Mucosa of stomach (tissue), 1 donor: Measurements from ENCODE around the gene STK11.
A peak's percentile ranks its signal among the peaks of the same experiment; 100 is the strongest.

Experiments used
- H3K27me3 ChIP-seq: one replicate; pipeline ENCODE4 v1.7.0; 2013; ENCODE audit warnings: mild to moderate bottlenecking, low read length; ENCODE audit not compliant: control insufficient read depth, insufficient read depth
- H3K36me3 ChIP-seq: one replicate; pipeline ENCODE4 v1.7.0; 2013; ENCODE audit warnings: low read length; ENCODE audit not compliant: control insufficient read depth, insufficient read depth
- H3K4me1 ChIP-seq: one replicate; pipeline ENCODE4 v1.7.0; 2013; ENCODE audit warnings: mild to moderate bottlenecking, low read length; ENCODE audit not compliant: control insufficient read depth, insufficient read depth
- H3K4me3 ChIP-seq: one replicate; pipeline ENCODE4 v1.7.0; 2013; ENCODE audit warnings: low read length
- H3K9ac ChIP-seq: one replicate; pipeline ENCODE4 v1.7.0; 2013; ENCODE audit warnings: mild to moderate bottlenecking, low read length, moderate library complexity
- H3K9me3 ChIP-seq: one replicate; pipeline ENCODE4 v1.7.0; 2013; ENCODE audit warnings: mild to moderate bottlenecking, low read length, moderate library complexity; ENCODE audit not compliant: control insufficient read depth
- donor health status: Pancreatic carcinoma.

STK11 gene

DNA sequence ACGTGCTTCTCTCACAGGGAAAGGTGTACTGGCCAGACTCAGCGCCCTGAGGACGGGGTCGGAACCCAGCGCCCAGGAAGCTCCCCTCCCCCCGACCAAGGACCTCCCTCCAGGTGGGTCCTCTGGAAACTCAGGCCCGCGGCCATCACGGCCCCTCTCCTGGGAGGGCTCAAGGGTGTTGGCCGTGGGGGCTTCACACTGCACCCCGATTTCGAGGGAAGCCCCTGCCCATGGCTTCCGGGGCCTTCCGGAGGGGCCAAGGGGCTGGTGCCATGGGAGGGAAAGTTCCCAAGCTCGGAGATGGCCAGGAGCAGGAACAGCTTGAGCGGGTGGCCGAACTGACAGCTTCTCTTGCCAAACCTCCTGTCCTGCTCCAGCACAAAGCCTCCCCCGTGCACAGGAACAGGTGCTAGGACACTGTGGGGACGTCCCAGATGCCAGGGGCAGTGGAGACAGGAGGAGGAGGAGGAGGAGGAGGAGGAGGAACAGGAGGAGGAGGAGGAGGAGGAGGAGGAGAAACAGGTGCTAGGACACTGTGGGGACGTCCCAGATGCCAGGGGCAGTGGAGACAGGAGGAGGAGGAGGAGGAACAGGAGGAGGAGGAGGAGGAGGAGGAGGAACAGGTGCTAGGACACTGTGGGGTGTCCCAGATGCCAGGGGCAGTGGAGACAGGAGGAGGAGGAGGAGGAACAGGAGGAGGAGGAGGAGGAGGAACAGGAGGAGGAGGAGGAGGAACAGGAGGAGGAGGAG, 41.5 kb upstream of the STK11 start:
- Histone ChIP-seq H3K27me3 (no peaks in the 10 kb centered on the region), H3K4me3 (no peak overlapping the region), H3K4me1 (no peaks in the 10 kb centered on the region), H3K9ac (no peak overlapping the region), H3K36me3 (peaks cover 5% of the 10 kb centered on the region), H3K9me3 (no peaks in the 10 kb centered on the region)

DNA sequence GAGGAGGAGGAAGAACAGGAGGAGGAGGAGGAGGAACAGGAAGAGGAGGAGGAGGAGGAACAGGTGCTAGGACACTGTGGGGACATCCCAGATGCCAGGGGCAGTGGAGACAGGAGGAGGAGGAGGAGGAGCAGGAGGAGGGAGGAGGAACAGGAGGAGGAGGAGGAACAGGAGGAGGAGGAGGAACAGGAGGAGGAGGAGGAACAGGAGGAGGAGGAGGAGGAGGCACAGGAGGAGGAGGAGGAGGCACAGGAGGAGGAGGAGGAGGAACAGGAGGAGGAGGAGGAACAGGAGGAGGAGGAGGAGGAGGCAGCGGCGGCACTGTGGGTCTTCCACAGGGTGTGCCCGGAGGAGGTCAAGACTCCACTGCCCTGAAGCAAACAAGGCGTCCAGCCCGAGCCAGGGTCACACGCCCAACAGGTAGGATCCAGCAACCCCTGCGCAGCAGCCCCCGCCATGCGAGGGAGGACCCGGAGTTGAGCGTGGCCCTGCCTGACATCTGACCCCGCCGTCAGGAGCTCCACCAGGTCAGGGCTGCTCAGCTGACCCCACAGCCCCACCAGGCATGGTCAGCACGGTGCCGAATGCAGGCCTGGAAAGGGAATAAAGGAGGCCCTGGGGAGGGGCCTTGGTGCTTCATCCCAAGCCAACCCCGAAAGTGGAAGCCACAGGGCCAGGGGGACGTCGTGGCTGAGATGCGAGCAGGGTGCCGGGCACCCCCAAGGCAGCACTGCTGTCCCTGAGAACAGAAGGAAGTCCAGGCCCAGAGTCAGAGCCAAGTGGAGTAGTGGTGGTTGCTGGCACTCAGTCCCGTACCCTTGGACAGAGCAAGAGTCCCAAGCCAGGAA, 40.7 kb upstream of the STK11 start:
- no peak overlapping the region for H3K9ac ChIP-seq
- H3K36me3 ChIP-seq: peaks cover 5% of the 10 kb centered on the region
- no peak overlapping the region for H3K4me3 ChIP-seq
- H3K27me3 ChIP-seq: no peaks in the 10 kb centered on the region
- H3K4me1 ChIP-seq: peaks cover 3% of the 10 kb centered on the region
- no peaks in the 10 kb centered on the region for H3K9me3 ChIP-seq

DNA sequence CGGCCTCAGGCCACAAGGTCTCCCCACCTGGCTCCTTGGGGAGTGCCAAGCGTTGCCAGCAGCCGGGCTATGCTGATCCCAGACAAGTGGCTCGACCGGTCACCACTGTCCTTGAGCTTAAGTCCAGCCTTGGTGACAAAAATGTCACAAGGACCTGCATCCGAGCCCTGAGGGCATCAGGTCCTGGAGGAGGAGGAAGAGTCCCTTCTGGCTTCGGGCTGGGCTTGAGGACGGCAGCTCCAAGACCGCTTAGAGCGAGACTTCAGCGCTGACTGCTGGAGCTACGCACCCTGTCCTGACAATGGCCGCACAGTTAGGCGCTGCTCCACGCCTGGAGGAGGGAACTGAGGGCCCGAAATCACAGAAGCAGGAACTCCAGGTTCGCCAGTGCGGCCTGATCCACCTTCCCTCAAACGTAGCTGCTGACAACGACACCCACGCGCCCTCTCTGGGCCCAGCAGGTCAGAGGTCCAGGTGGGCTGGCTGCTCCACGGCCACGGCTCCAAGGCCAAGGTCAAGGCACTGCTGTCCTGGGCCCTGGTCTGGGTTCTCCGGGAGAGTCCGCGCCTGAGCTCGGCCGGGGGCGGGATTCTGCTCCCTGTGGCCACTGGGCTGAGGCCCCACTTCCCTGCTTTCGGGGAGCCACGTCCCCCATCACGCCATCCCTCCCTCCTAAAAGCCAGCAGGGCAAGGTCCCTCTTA, 38.6 kb upstream of the STK11 start:
- peaks cover 23% of the 10 kb centered on the region for H3K4me1 ChIP-seq
- peaks cover 5% of the 10 kb centered on the region for H3K36me3 ChIP-seq
- H3K9me3 ChIP-seq: no peaks in the 10 kb centered on the region
- no peaks in the 10 kb centered on the region for H3K27me3 ChIP-seq
- no peak overlapping the region for H3K4me3 ChIP-seq
- H3K9ac ChIP-seq: no peak overlapping the region

DNA sequence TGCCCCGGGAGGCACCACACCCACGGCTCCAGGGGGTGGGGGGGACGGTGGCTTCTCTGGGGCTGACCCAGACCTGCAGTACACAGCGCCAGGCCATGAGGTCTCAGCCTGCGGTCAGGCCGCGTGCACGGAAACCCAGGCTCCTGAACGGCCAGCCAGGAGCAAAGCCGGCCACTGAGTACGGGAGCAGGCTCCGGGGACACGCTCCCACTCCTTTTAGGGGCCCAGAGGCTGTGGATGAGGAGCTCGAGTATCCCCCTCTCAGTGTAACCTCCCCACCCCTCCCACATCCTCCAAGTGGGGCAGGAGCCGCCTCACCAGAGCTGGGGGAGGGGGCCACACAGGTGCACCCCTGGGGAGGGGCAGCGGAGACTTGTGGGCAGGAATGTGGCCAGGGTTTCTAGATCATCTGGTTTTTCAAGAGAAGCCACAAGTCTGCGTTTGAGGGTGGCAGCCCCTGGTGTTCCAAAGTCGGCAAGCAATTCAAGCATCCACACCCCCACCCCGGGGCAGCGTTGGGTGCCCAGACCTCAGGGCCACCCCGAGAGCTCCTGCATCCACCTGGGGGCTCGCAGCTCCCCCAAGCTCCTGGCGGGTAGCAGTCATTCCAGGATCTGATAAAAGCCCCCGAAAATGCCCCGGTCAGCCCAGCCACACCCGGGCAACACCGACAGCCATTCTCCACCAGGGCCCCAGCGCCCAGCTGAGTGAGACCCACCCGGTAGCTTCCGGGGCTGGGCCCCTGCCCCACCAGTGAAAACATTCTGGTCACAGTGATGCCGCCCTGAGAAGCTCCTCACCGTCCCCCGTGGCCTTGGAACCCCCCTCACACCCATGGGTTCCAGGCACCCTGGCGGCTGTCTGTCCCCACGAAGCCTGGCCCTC, 37.6 kb upstream of the STK11 start:
- no peak overlapping the region for H3K4me3 ChIP-seq
- H3K9ac ChIP-seq: peak overlapping the region; percentile 17
- no peaks in the 10 kb centered on the region for H3K9me3 ChIP-seq
- H3K36me3 ChIP-seq: peaks cover 5% of the 10 kb centered on the region
- peaks cover 30% of the 10 kb centered on the region for H3K4me1 ChIP-seq
- H3K27me3 ChIP-seq: no peaks in the 10 kb centered on the region

DNA sequence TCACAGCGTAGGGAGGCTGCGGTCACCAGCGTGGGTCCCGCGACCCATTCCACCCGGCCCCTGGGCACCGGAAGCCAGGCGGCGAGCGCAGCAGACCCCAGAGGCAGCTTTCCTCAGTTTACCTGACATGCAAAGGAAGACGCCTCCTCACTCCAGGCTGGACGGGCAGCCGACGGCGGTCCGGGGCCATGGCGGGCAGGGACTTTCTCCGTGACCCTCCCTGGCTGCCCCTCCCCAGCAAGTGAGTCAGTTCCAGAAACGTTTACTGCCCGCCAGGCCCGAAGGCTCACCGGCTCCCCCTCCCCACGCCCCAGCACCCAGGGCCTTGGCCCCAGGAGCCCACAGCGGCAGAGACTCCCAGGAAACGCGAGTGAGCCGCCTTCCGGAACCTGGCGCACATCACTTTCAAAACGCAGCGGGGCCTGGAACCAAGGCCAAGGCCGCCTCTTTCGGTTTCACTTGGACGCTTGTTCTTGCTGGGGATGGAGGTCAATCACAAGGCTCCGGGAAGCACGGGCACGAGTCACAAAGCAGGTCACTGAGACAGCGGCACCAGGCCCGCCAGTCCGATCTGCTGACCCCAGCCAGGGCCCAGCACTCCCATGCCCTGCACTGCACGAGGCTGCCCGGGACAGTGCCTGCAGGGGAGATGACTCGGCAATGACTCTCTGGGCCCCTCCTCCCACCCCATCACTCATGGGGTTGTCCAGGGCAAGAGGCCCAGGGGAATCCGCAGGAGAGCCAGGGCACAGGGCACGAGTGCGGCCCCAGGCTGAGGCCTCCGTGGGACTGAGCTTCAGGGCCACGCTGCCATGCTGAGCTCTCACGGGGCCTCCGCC, 36.8 kb upstream of the STK11 start:
- peaks cover 30% of the 10 kb centered on the region for H3K4me1 ChIP-seq
- no peak overlapping the region for H3K4me3 ChIP-seq
- H3K9ac ChIP-seq: peak overlapping the region; percentile 17

DNA sequence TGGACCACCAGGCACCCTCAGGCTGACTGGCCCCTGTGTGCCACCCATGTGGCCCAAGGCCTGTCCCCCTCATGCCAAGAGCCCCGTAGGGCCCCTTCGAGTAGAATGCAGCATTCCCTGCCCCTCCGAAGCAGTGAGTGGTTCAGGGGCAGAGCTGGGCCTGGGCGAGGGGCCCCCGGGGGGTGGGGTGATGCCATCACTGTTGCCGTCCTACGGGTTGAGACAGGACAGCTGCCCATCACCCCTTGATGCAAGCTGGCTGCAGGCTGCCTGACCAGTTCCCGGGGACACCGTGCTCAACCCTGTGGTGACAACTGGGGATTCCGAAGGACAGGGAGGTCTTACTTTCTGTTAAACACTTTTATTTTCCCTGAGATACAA, 36.2 kb upstream of the STK11 start:
- Histone ChIP-seq H3K27me3 (no peaks in the 10 kb centered on the region), H3K9ac (no peak overlapping the region), H3K9me3 (no peaks in the 10 kb centered on the region), H3K36me3 (peaks cover 5% of the 10 kb centered on the region), H3K4me1 (peaks cover 30% of the 10 kb centered on the region), H3K4me3 (no peak overlapping the region)

More for the DNA sequence above, 36.8 kb upstream of the STK11 start:
- Histone ChIP-seq H3K36me3 (peaks cover 5% of the 10 kb centered on the region), H3K27me3 (no peaks in the 10 kb centered on the region), H3K9me3 (no peaks in the 10 kb centered on the region)

DNA sequence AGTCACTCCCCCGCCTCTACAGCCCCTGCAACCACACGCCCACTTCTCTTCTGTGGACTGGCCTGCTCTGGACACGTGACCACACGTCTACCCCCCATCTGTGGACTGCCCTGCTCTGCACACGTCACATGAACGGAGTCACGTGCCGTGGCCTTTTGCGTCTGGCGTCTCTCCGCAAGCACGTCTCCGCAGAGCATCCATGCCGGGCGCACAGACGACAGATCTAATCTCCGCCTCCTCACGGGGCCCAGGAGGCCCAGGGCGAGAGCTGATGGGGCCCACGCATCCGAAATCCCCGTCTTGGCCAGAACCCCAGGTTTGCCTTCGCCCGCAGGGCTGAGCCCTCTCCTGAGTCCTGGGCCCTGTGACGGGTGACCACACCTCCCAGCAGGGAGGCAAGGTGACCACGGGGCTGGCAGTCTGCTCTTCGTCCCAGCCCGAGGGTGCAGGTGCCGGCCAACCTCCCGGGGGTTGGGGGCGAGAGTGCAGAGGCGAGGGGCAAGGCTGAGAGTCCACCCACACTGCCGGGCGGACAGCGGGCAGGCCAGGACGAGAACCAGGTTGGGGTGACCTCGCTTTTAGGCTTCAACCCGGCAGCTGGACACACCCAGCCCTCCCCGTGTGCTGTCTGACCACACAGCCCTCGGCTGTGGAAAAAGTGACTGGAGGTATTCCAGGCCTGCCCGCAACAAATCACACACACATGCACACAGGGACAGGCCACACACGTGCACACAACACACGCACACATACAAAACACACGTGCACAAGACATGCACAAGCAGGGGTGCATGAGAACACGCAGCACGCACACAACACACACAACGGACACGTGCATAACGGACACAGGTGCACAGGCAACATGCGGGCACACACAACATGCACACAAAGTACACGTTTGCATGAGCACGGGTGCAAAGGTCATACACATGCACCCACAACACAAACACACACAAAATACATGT, 35.4 kb upstream of the STK11 start:
- peaks cover 30% of the 10 kb centered on the region for H3K4me1 ChIP-seq
- no peak overlapping the region for H3K4me3 ChIP-seq
- H3K9me3 ChIP-seq: no peaks in the 10 kb centered on the region
- peaks cover 5% of the 10 kb centered on the region for H3K36me3 ChIP-seq
- no peak overlapping the region for H3K9ac ChIP-seq
- H3K27me3 ChIP-seq: no peaks in the 10 kb centered on the region

DNA sequence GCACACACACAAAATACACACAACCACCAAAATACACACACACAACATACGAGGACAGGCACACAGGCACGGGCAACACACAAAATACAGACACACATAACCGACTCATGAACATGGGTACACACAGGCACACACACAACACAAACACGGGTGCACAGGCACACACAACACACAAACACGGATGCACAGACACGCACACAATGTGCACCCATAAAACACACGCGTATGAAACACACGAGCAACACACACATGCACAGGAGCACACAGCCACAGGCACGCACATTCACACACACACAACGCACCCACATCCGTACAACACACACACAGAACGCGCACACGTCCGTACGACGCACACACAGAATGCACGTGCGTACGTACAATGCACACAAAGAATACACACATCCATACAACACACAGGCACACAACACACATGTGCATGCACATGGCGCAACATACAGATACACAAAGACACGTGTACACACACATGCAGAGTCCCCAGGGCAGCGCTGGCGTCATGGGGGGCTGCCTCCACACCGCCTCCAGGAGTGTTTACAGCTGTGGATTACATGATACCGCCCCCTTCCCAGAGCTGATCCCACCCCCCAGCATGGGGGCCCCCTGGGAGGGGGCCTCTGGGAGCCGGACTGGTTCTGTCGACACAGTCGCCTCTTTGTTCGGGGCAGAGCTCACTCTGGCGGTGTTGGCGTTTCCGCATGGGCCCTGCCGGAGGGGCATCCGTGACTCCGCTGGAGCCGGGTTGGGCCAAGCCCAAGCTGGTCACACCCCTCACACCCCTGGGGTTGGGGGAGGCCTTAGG, 34.4 kb upstream of the STK11 start:
- H3K4me3 ChIP-seq: no peak overlapping the region
- peaks cover 30% of the 10 kb centered on the region for H3K4me1 ChIP-seq
- peaks cover 5% of the 10 kb centered on the region for H3K36me3 ChIP-seq
- no peaks in the 10 kb centered on the region for H3K9me3 ChIP-seq
- H3K9ac ChIP-seq: peak overlapping the region; percentile 87
- no peaks in the 10 kb centered on the region for H3K27me3 ChIP-seq

DNA sequence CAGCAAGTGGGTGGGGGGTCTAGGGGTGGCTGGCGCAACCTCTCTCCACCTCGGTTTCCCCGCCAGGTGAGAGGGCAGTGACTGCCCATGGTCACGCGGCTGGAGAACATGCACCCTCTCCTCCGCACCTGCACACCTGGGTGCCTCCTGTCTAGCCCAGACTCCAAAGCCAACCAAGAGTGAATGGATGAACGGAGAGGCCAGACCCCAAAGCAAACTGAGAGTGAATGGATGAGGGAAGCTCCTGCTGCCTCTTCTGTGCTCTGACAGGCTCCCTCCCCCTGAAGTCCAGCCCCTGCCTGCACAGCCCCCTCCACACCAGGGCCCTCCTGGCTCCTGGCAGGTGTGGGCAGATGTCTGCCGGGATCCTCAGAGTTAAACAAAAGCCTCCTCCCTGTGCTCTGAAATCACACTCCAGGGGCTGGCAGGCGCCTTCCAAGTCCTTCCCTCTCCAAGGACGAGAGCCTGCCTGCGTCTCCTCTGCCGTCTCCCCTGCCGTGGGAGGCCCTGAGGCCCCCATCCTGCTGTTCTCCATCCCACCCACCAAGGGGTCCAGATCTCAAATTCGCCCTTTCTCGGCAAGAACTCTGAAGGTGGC, 33.7 kb upstream of the STK11 start:
- no peaks in the 10 kb centered on the region for H3K9me3 ChIP-seq
- H3K4me3 ChIP-seq: peak overlapping the region; percentile 19
- peak overlapping the region; percentile 87 for H3K9ac ChIP-seq
- no peaks in the 10 kb centered on the region for H3K27me3 ChIP-seq
- H3K36me3 ChIP-seq: peaks cover 5% of the 10 kb centered on the region
- H3K4me1 ChIP-seq: peaks cover 30% of the 10 kb centered on the region
